DND-41 (cell line): Measurements from ENCODE around the gene ITM2C.

Experiments
- EZH2 ChIP-seq: IDR thresholded peaks from 3 replicates; pipeline ENCODE4 v1.6.1; 2012; ENCODE audit warnings: borderline replicate concordance, low read depth, mild to moderate bottlenecking, moderate library complexity, low read length, inconsistent platforms; ENCODE audit not compliant: severe bottlenecking
- TF ChIP-seq, protein P1 (sequence below): IDR thresholded peaks from 2 replicates; pipeline ENCODE4 v1.5.1; 2012; ENCODE audit warnings: borderline replicate concordance, low read length, moderate library complexity, mild to moderate bottlenecking; ENCODE audit not compliant: poor library complexity, severe bottlenecking; ENCODE audit errors: extremely low read depth

GRCh38 chr2:230886671-230887071, 21.9 kb downstream of the ITM2C start:
- TF ChIP-seq, protein P1, sequence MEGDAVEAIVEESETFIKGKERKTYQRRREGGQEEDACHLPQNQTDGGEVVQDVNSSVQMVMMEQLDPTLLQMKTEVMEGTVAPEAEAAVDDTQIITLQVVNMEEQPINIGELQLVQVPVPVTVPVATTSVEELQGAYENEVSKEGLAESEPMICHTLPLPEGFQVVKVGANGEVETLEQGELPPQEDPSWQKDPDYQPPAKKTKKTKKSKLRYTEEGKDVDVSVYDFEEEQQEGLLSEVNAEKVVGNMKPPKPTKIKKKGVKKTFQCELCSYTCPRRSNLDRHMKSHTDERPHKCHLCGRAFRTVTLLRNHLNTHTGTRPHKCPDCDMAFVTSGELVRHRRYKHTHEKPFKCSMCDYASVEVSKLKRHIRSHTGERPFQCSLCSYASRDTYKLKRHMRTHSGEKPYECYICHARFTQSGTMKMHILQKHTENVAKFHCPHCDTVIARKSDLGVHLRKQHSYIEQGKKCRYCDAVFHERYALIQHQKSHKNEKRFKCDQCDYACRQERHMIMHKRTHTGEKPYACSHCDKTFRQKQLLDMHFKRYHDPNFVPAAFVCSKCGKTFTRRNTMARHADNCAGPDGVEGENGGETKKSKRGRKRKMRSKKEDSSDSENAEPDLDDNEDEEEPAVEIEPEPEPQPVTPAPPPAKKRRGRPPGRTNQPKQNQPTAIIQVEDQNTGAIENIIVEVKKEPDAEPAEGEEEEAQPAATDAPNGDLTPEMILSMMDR: no peak
- no peak for TF ChIP-seq EZH2
